ENCODE measurements around the gene UGT1A8.

Gene UGT1A8

DNA sequence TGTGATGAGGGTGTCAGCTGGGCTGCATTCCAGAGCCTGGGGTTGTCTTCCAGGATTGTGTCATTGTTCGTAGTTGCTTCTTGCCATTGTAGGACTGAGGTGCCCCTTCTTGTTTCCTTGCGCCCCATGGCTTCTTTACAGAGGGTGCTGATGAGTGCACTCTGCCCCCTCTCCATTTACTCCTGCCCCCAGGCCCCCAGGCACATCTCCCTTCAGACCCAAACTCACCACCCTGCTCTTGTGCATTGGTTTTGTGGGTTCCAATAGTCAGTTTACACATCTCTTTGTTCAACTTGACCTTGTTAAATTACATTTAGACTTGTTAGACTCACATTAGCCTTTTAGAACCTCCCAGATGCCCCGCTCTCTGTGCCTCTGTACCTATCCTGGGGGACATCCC lies 203.8 kb downstream of the UGT1A8 start:
- no peak for DNase-seq

DNA sequence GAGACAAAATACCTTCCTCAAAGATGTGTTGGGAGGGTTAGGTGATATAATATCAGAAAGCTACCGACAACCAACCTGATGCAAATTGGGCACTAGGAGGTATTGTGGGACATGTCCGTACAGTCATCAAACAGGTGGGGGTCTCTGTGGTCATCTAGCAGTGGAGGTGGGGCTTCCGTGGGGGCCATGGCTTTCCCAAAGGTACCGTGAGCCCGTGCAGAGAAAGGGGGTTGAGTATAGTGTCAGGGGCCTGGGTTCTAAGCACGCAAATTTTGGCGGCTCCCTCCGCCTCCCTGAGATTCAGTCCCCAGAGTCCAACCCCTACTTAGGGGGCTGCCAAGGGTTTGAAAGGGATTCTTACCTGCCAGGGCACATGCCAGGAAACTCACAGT lies 204.3 kb downstream of the UGT1A8 start:
- no peak for DNase-seq

DNA sequence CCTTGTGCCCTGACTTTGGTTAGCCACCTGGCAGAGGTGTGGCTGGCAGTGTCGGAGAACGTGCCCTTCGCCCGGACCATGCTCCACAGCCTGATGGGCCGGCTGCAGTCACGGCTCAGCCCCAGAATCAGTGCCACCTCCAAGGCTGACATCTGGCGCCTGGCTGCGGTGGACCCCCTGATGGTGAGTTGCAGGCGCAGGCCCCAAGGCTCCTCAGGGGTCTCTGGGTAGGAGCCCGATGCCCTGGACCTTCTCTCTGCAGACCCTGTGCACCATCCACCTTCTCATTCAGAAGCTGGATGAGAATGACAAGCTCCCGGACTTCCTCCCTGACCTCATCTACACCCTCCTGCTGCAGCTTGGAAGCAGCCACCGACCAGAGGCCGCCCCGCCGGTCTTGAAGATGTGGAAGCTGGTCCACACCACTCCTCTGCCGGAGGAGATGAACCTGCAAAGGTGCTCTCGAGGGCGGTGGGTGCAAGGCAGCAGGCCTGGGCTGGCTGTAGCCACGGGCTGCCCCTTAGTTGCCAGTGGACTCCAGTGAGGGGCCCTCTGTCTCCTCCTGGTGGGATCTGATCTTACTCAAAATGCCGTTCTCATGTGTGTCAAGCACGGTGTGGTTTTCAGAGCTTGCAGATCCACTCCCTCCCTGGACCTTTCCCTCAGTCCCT lies 204.8 kb downstream of the UGT1A8 start:
- no peak for DNase-seq
